Stimulated activated CD8-positive, alpha-beta memory T cell treated with anti-CD3 and anti-CD28 coated beads, Interleukin-4, amount 100 ng/mL, for 24 hours (primary cell): ENCODE data around the gene MYH16.
"Not testable (repeated sequence)": the region's sequence is repeated elsewhere in the genome, so short reads cannot be mapped to it uniquely, and the experiment has no call there.

Experiments used
- DNase-seq: peaks from one replicate; pipeline ENCODE4 v3.0.0-alpha.2; 2020; ENCODE audit warnings: low read depth

The MYH16 gene

GRCh38 chr7:99258501-99258900, 14.1 kb upstream of the MYH16 start:
- DNase-seq = no peak

- no peak for DNase-seq
Observed at GRCh38 chr7:99260395-99260794, 12.2 kb upstream of the MYH16 start.

GRCh38 chr7:99261646-99262045, 11.0 kb upstream of the MYH16 start:
- DNase-seq = no peak

- DNase-seq = no peak
Observed at GRCh38 chr7:99265848-99266480, 6.7 kb upstream of the MYH16 start.

- DNase-seq = no peak
Observed at GRCh38 chr7:99267481-99267840, 5.2 kb upstream of the MYH16 start.

GRCh38 chr7:99267841-99268576, 4.6 kb upstream of the MYH16 start:
- DNase-seq = no peak

GRCh38 chr7:99268577-99268908, 4.1 kb upstream of the MYH16 start:
- DNase-seq = no peak

GRCh38 chr7:99270702-99271101, 1.9 kb upstream of the MYH16 start:
- DNase-seq = no peak

GRCh38 chr7:99273561-99273960, 922 bp downstream of the MYH16 start:
- DNase-seq = not testable (repeated sequence)

- not testable (repeated sequence) for DNase-seq
Observed at GRCh38 chr7:99274908-99275307, 2.3 kb downstream of the MYH16 start.

- no peak for DNase-seq
Observed at GRCh38 chr7:99275496-99275895, 2.9 kb downstream of the MYH16 start.

GRCh38 chr7:99278180-99278579, 5.5 kb downstream of the MYH16 start:
- DNase-seq = no peak

GRCh38 chr7:99284165-99284564, 11.5 kb downstream of the MYH16 start:
- not testable (repeated sequence) for DNase-seq

GRCh38 chr7:99287779-99288534, 15.3 kb downstream of the MYH16 start:
- no peak for DNase-seq

- no peak for DNase-seq
Observed at GRCh38 chr7:99289185-99289584, 16.5 kb downstream of the MYH16 start.

GRCh38 chr7:99290148-99290547, 17.5 kb downstream of the MYH16 start:
- DNase-seq = not testable (repeated sequence)

GRCh38 chr7:99290980-99291607, 18.5 kb downstream of the MYH16 start:
- DNase-seq = no peak

GRCh38 chr7:99292127-99292526, 19.5 kb downstream of the MYH16 start:
- no peak for DNase-seq

GRCh38 chr7:99293167-99293566, 20.5 kb downstream of the MYH16 start:
- no peak for DNase-seq

GRCh38 chr7:99293650-99294049, 21.0 kb downstream of the MYH16 start:
- no peak for DNase-seq

- DNase-seq = no peak
Observed at GRCh38 chr7:99296471-99296870, 23.8 kb downstream of the MYH16 start.

GRCh38 chr7:99301496-99301895, 28.9 kb downstream of the MYH16 start:
- no peak for DNase-seq
